Neural progenitor cell (in vitro differentiated cells): Measurements from ENCODE around the gene TLN1.
A peak's percentile ranks its signal among the peaks of the same experiment; 100 is the strongest.

ENCODE experiments used
- EZH2phosphoT487 ChIP-seq: fragments of 200-600 bp; sonication (generic); IDR thresholded peaks from 2 replicates; pipeline ENCODE4 v1.6.1; 2017; ENCODE audit warnings: antibody characterized with exemption
- TF ChIP-seq, protein P1 (sequence below): fragments of 200-600 bp; sonication (generic); IDR thresholded peaks from 2 replicates; pipeline ENCODE4 v1.5.1; 2017; ENCODE audit warnings: antibody characterized with exemption, mild to moderate bottlenecking

DNA sequence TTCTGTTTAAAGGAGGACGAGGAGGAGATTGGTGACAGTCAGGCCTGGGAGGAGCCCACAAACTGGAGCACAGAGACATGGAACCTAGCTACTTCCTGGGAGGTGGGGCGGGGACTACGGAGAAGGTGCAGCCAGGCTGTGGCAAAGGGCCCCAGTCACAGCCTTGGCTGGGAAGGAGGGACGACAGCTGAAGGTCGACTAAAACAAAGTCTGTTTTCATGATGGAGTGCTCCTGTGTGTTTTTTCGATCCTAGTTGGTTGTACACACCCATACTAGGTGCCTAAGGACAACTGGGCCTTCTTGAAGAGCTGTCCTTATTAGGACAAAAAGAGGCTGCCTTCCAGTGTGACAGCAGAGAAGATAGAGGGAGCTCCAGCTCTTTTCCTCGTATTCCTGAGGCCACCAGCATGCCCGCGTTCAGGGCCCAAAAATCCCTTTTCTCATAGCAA, 71.0 kb downstream of the TLN1 start:
- TF ChIP-seq, protein P1, sequence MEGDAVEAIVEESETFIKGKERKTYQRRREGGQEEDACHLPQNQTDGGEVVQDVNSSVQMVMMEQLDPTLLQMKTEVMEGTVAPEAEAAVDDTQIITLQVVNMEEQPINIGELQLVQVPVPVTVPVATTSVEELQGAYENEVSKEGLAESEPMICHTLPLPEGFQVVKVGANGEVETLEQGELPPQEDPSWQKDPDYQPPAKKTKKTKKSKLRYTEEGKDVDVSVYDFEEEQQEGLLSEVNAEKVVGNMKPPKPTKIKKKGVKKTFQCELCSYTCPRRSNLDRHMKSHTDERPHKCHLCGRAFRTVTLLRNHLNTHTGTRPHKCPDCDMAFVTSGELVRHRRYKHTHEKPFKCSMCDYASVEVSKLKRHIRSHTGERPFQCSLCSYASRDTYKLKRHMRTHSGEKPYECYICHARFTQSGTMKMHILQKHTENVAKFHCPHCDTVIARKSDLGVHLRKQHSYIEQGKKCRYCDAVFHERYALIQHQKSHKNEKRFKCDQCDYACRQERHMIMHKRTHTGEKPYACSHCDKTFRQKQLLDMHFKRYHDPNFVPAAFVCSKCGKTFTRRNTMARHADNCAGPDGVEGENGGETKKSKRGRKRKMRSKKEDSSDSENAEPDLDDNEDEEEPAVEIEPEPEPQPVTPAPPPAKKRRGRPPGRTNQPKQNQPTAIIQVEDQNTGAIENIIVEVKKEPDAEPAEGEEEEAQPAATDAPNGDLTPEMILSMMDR: peak; percentile 38
- TF ChIP-seq EZH2phosphoT487: no peak
